ENCODE results near the gene HBD.
A peak's percentile ranks its signal among the peaks of the same experiment; 100 is the strongest.

HBD gene

GRCh38 chr11:5210376-5210885 is 23.9 kb downstream of the HBD start:
- Histone ChIP-seq H3K79me2 (ENCODE audit: insufficient read depth, low read length) (no peaks in the 10 kb centered on the region), H2AFZ (ENCODE audit: low read depth, low read length, severe bottlenecking) (no peak overlapping the region), H3K27me3 (ENCODE audit: low read length) (no peaks in the 10 kb centered on the region), H3K4me2 (ENCODE audit: low read depth, low read length, poor library complexity, severe bottlenecking) (no peak overlapping the region), H4K20me1 (ENCODE audit: low read depth, low read length) (no peaks in the 10 kb centered on the region), H3K9me3 (ENCODE audit: insufficient read depth, low read length) (no peaks in the 10 kb centered on the region), H3F3A (ENCODE audit: insufficient read depth) (no peaks in the 10 kb centered on the region), H3K36me3 (ENCODE audit: low read length) (no peaks in the 10 kb centered on the region), H3K27ac (ENCODE audit: low read depth, low read length) (no peak overlapping the region), H3K9ac (ENCODE audit: low read length) (no peak overlapping the region), H3K9me2 (replicated peaks; ENCODE audit: insufficient read depth, low read length) (no peaks in the 10 kb centered on the region), H3K4me3 (ENCODE audit: insufficient read depth, low read length, poor library complexity, severe bottlenecking) (no peak overlapping the region)
- no peak for TF ChIP-seq EZH2phosphoT487 (conservative IDR thresholded peaks at IDR 0.05; ENCODE audit: low read length)
- no peak for TF ChIP-seq CTCF (IDR thresholded peaks at IDR 0.05; ENCODE audit: insufficient read depth, low read length, poor library complexity, severe bottlenecking)

- Histone ChIP-seq H4K20me1 (ENCODE audit: low read depth, low read length) (no peaks in the 10 kb centered on the region), H3K79me2 (ENCODE audit: insufficient read depth, low read length) (no peaks in the 10 kb centered on the region), H3K27ac (ENCODE audit: low read depth, low read length) (no peak overlapping the region), H3K4me2 (ENCODE audit: low read depth, low read length, poor library complexity, severe bottlenecking) (no peak overlapping the region), H3K27me3 (ENCODE audit: low read length) (no peaks in the 10 kb centered on the region), H3K4me3 (ENCODE audit: insufficient read depth, low read length, poor library complexity, severe bottlenecking) (no peak overlapping the region), H2AFZ (ENCODE audit: low read depth, low read length, severe bottlenecking) (no peak overlapping the region), H3K9me2 (replicated peaks; ENCODE audit: insufficient read depth, low read length) (no peaks in the 10 kb centered on the region), H3K36me3 (ENCODE audit: low read length) (no peaks in the 10 kb centered on the region), H3K9me3 (ENCODE audit: insufficient read depth, low read length) (no peaks in the 10 kb centered on the region), H3F3A (ENCODE audit: insufficient read depth) (no peaks in the 10 kb centered on the region), H3K9ac (ENCODE audit: low read length) (no peak overlapping the region)
- TF ChIP-seq CTCF (IDR thresholded peaks at IDR 0.05; ENCODE audit: insufficient read depth, low read length, poor library complexity, severe bottlenecking) (peak; percentile 26), EZH2phosphoT487 (conservative IDR thresholded peaks at IDR 0.05; ENCODE audit: low read length) (no peak)
Observed at GRCh38 chr11:5204787-5205186, 29.5 kb downstream of the HBD start.

- H3F3A ChIP-seq (ENCODE audit: insufficient read depth) = no peaks in the 10 kb centered on the region
- no peaks in the 10 kb centered on the region for H3K79me2 ChIP-seq (ENCODE audit: insufficient read depth, low read length)
- H3K9me3 ChIP-seq (ENCODE audit: insufficient read depth, low read length) = no peaks in the 10 kb centered on the region
- no peaks in the 10 kb centered on the region for H3K27me3 ChIP-seq (ENCODE audit: low read length)
- H2AFZ ChIP-seq (ENCODE audit: low read depth, low read length, severe bottlenecking) = no peak overlapping the region
- no peaks in the 10 kb centered on the region for H4K20me1 ChIP-seq (ENCODE audit: low read depth, low read length)
- H3K36me3 ChIP-seq (ENCODE audit: low read length) = no peaks in the 10 kb centered on the region
- no peak overlapping the region for H3K4me3 ChIP-seq (ENCODE audit: insufficient read depth, low read length, poor library complexity, severe bottlenecking)
- no peak overlapping the region for H3K9ac ChIP-seq (ENCODE audit: low read length)
- H3K9me2 ChIP-seq (replicated peaks; ENCODE audit: insufficient read depth, low read length) = no peaks in the 10 kb centered on the region
- H3K4me2 ChIP-seq (ENCODE audit: low read depth, low read length, poor library complexity, severe bottlenecking) = no peak overlapping the region
- TF ChIP-seq CTCF (IDR thresholded peaks at IDR 0.05; ENCODE audit: insufficient read depth, low read length, poor library complexity, severe bottlenecking) (no peak), EZH2phosphoT487 (conservative IDR thresholded peaks at IDR 0.05; ENCODE audit: low read length) (no peak)
- no peak overlapping the region for H3K27ac ChIP-seq (ENCODE audit: low read depth, low read length)
Observed at GRCh38 chr11:5203366-5203765, 30.9 kb downstream of the HBD start.

Data from SU-DHL-6 (cell line).